ENCODE data around the gene CEMIP.

CEMIP gene

GRCh38 chr15:80999623-81000036 is 220.5 kb downstream of the CEMIP start:
- no peak for FAIRE-seq
- TF ChIP-seq POLR2A (IDR thresholded peaks at IDR 0.05; ENCODE audit: low read depth, low read length): no peak
- no peak for DNase-seq (ENCODE audit: insufficient read length, low spot score)

DNA sequence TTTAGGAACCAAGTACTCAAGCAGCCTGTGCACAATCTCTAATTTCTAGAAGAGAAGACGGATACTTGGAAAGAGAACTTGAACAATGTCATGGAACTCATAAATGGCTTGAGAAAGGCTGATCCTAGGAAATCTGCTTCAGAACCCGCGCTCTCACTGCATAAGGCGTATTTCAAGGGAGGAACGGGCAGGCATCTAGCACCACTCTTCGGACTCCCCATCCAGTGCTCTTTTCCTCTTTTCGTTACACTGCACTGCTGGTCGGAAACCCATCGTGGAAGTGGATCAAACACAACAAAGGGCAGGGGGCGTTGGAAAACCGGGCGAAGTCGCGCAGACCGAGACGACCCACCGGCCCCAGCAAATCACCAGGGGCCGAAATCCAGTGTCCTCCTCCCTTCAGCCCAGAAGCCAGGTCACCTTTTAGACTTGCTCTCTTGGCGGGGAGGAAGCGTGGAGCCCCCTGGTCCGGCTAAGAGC is 221.0 kb downstream of the CEMIP start:
- TF ChIP-seq POLR2A (IDR thresholded peaks at IDR 0.05; ENCODE audit: low read depth, low read length): no peak
- DNase-seq (ENCODE audit: insufficient read length, low spot score): no peak
- FAIRE-seq: no peak

DNA sequence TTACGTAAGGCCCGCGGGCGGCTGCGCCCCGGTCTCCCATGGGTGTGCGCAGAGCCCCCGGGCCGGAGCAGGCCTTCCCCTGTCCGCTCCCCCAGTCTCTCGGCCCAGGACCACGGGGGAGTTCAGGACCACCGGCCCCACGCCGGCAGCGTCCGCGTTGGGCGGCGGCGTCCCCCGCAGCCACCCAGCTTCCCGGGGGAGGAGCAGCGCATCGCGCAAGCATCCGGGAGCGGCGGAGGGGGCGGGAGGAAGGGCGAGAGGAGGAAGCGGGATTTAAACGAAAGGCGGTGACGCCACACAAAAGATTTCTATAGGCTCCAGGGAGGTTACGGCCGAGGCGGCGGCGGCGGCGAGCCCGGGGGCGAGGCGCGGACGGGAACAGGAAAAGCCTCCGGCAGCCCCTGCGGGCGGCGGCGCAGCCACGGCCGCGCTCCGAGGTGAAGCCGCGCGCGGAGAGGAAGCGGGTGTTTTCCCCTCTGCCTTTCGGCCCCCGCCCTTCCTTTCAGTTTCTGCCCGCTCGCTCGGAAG is 221.5 kb downstream of the CEMIP start, which contains the start of gene TLNRD1:
Gene TLNRD1, plus strand, starts transcription at position 300 of the 528 bp plus-strand sequence. CDS start 1,349 bp downstream, outside the sequence.
- no peak for FAIRE-seq
- peak; percentile 95 for TF ChIP-seq POLR2A (IDR thresholded peaks at IDR 0.05; ENCODE audit: low read depth, low read length)
- DNase-seq (ENCODE audit: insufficient read length, low spot score): peak; percentile 72

Data from H54 (cell line).